ENCODE data around the gene PLAC8L1. TPM values are rescaled to one million over a fixed set of nuclear protein-coding genes. Genes with fewer than 3 reads are reported as not detected.

PLAC8L1 gene
- total RNA-seq, 6 experiments from 2014 or later = 0.38 to 0.61 (median 0.46) TPM; not detected in 3

DNA sequence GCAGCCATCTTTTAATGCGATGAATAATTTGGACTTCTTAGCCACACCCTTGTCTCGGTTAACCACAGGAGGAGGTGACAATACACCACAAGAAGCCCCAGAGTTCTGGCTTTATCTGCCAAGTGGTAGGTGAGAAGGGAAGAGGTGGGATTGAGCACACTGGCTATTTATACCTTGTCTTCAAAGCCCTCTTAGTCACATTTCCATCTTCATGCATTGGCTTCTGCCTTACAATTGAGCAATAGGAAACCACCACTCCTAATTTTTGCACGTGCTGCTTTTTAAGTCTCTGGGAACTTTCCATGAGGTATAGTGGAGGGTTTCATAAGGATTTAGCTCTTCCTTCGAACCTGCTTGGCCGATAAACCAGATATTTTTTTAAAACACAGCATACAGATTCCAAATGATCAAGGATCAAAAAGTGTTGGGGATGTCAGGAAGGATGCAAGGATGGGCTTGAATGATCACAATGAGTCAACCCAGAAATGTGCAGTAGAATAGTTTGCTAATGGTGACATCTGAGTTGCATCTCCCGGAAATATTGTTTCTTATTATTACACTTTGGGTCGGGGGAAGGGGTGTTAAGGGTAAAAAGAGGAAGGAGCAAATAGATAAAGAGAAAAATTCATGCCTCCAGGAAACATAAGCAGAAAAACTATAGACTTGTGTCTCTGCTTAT is 25.5 kb downstream of the PLAC8L1 start:
- DNase-seq = no peak
- Mint-ChIP-seq H3K27ac (no peak overlapping the region), H3K4me3 (no peak overlapping the region), H3K9me3 (no peaks in the 10 kb centered on the region), H3K36me3 (ENCODE audit: low read depth) (no peaks in the 10 kb centered on the region), H3K27me3 (ENCODE audit: insufficient read depth) (peaks cover 24% of the 10 kb centered on the region), H3K4me1 (ENCODE audit: low read depth) (peaks cover 11% of the 10 kb centered on the region)
- TF ChIP-seq, protein P1, sequence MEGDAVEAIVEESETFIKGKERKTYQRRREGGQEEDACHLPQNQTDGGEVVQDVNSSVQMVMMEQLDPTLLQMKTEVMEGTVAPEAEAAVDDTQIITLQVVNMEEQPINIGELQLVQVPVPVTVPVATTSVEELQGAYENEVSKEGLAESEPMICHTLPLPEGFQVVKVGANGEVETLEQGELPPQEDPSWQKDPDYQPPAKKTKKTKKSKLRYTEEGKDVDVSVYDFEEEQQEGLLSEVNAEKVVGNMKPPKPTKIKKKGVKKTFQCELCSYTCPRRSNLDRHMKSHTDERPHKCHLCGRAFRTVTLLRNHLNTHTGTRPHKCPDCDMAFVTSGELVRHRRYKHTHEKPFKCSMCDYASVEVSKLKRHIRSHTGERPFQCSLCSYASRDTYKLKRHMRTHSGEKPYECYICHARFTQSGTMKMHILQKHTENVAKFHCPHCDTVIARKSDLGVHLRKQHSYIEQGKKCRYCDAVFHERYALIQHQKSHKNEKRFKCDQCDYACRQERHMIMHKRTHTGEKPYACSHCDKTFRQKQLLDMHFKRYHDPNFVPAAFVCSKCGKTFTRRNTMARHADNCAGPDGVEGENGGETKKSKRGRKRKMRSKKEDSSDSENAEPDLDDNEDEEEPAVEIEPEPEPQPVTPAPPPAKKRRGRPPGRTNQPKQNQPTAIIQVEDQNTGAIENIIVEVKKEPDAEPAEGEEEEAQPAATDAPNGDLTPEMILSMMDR (IDR thresholded peaks at IDR 0.05) = no peak

DNA sequence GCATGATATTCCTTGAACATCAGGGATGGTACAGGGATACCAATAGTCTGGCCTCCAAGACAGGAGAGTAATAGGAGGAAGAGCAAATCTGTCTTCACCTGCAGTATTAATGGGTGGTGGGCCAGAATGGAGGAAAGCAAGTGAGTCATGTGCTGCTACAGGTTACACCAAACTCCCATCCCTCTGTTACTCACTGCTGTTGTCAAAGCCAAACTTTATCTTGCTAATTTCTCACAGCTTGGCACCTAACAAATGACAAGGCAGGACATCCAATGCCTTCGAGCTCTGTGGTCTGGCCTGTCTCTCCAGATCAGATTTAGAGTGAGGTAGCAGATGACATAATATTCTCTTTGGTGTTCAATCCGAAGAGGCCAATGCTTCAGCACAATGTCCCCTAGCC is 26.8 kb downstream of the PLAC8L1 start:
- DNase-seq = no peak
- Mint-ChIP-seq H3K9me3 (no peaks in the 10 kb centered on the region), H3K4me3 (no peak overlapping the region), H3K4me1 (ENCODE audit: low read depth) (peaks cover 12% of the 10 kb centered on the region), H3K27ac (no peak overlapping the region), H3K36me3 (ENCODE audit: low read depth) (no peaks in the 10 kb centered on the region), H3K27me3 (ENCODE audit: insufficient read depth) (peaks cover 28% of the 10 kb centered on the region)
- TF ChIP-seq, protein P1 (IDR thresholded peaks at IDR 0.05) = no peak

DNA sequence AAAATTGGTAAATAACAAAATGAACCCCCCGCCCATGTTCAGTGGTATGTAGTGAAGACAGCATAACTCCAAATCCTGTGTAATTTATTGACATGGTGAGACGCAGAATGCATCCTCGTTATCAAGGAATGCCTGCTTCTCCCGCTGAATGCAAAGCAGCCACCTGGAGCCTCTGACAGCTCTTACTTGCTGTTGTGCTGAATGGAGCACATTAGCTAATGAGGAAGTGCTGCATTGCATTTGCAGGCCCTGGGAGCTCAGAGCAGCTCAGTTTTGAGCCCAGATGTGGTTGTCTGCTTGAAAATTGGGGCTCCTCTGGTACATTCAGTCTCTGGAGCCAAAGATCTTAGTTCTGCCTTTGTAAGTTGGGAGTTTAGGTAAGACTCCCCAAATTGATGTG is 28.9 kb downstream of the PLAC8L1 start:
- Mint-ChIP-seq H3K4me3 (no peak overlapping the region), H3K27me3 (ENCODE audit: insufficient read depth) (peaks cover 31% of the 10 kb centered on the region), H3K9me3 (no peaks in the 10 kb centered on the region), H3K4me1 (ENCODE audit: low read depth) (peaks cover 24% of the 10 kb centered on the region), H3K36me3 (ENCODE audit: low read depth) (0 out of 2 replicates have a peak, but pooled peaks cover 6% of the 10 kb centered on the region), H3K27ac (no peak overlapping the region)
- no peak for DNase-seq
- TF ChIP-seq, protein P1 (IDR thresholded peaks at IDR 0.05) = no peak

DNA sequence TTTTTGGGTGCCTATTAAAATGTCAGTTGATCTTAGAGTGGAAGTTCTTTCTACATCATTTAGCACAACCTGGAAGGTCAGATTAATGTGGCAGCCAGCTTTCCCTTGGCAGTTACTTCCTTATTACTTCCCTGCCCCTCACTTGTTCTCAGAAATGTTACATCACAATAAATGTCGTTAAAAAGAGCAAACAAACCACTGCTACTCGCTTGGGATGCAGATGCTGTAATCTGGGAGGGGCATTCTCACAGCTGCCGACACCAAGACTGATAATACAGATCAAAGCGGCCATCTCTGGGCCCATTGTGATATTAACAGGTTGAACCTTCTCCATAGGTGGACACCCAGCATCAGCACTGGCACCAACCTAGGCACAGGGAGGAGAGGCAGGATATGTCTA is 29.3 kb downstream of the PLAC8L1 start:
- TF ChIP-seq, protein P1 (IDR thresholded peaks at IDR 0.05) = no peak
- Mint-ChIP-seq H3K9me3 (no peaks in the 10 kb centered on the region), H3K36me3 (ENCODE audit: low read depth) (0 out of 2 replicates have a peak, but pooled peaks cover 6% of the 10 kb centered on the region), H3K4me3 (no peak overlapping the region), H3K4me1 (ENCODE audit: low read depth) (peaks cover 24% of the 10 kb centered on the region), H3K27ac (no peak overlapping the region), H3K27me3 (ENCODE audit: insufficient read depth) (peaks cover 29% of the 10 kb centered on the region)
- DNase-seq = no peak

DNA sequence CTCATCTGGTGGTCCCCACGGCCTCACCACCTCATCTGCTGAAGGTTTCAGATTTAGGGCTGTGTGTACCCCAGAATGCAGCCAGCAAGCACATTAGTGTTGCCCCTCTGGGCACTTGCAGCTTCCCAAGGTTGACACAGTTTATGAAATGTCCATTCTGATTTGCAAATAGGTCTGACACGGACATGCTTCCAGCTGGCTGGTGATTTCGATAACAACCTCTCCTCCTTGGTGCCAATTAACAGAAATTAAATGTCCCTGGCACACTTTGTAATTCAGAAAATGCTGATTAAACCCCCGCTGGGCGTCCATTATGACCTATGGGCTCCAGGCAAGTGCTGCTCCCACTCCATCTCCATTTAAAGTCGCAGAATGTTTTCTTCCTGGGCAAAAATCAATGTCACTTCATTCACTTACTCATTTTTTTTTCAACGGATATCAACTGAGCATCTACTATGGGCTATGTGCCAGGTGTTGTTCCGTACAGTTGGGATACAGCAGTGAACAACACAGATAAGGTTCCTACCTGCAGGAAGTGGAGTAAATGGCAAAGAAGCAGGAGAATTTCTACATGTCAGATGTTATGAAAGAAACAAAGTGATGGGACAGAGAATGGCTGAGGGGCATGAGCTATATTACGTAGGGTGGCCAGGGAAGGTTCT is 32.0 kb downstream of the PLAC8L1 start:
- H3K27me3 Mint-ChIP-seq (ENCODE audit: insufficient read depth) = peaks cover 19% of the 10 kb centered on the region
- TF ChIP-seq, protein P1 (IDR thresholded peaks at IDR 0.05) = no peak
- no peak overlapping the region for H3K27ac Mint-ChIP-seq
- no peaks in the 10 kb centered on the region for H3K9me3 Mint-ChIP-seq
- 0 out of 2 replicates have a peak, but pooled peaks cover 6% of the 10 kb centered on the region for H3K36me3 Mint-ChIP-seq (ENCODE audit: low read depth)
- no peak for DNase-seq
- H3K4me1 Mint-ChIP-seq (ENCODE audit: low read depth) = peaks cover 12% of the 10 kb centered on the region
- H3K4me3 Mint-ChIP-seq = no peak overlapping the region

All from HFFc6 (cell line).